SK-N-MC (cell line): Measurements from ENCODE around the gene KCNAB1.

Experiments
- EZH2 ChIP-seq: fragments of 200-600 bp; sonication (generic); IDR thresholded peaks from one replicate; pipeline ENCODE4 v1.6.1; 2017; ENCODE audit warnings: antibody characterized with exemption
- POLR2AphosphoS5 ChIP-seq: IDR thresholded peaks from 2 replicates; pipeline ENCODE4 v1.6.1; 2012; ENCODE audit warnings: mild to moderate bottlenecking, low read depth, low read length, borderline replicate concordance

- TF ChIP-seq EZH2 (no peak), POLR2AphosphoS5 (no peak)
Observed at GRCh38 chr3:156522673-156523072, 402.3 kb downstream of the KCNAB1 start.
